CD14-positive monocyte (primary cell): ENCODE data around the gene DPM1. TPM values are rescaled to one million over a fixed set of nuclear protein-coding genes. Genes with fewer than 3 reads are reported as not detected.

ENCODE experiments used
- DNase-seq, 3 donors: peaks; one replicate each; pipeline ENCODE4 v3.0.0-alpha.2; 2011 to 2022
- H2AFZ ChIP-seq: 2 replicates; pipeline ENCODE4 v1.6.0; 2012; ENCODE audit warnings: mild to moderate bottlenecking, low read depth, low read length, inconsistent platforms; ENCODE audit not compliant: insufficient read depth, poor library complexity, severe bottlenecking
- H3K27ac ChIP-seq, 2 donors: 1 replicate in 1 of 2; 2 replicates in 1 of 2; pipeline ENCODE4 v1.5.1; 2012 to 2013; ENCODE audit warnings: low read length in 2 of 2, control low read depth in 1 of 2, inconsistent platforms in 1 of 2, low read depth in 1 of 2, mild to moderate bottlenecking in 1 of 2
- H3K27me3 ChIP-seq, 2 donors: one replicate each; pipeline versions ENCODE4 v1.6.0 to v1.6.1; 2011 to 2013; ENCODE audit warnings: low read length in 2 of 2; ENCODE audit not compliant: control insufficient read depth in 2 of 2, insufficient read depth in 2 of 2
- H3K36me3 ChIP-seq, 2 donors: replicated peaks in 1 of 2; 1 replicate in 1 of 2; 2 replicates in 1 of 2; pipeline versions ENCODE4 v1.5.1 to v1.6.1; 2012 to 2013; ENCODE audit warnings: low read length in 2 of 2, control low read depth in 1 of 2, inconsistent platforms in 1 of 2, mild to moderate bottlenecking in 1 of 2; ENCODE audit not compliant: insufficient read depth in 2 of 2, control insufficient read depth in 1 of 2
- H3K4me1 ChIP-seq, 2 donors: 1 replicate in 1 of 2; 2 replicates in 1 of 2; pipeline versions ENCODE4 v1.5.1 to v1.6.1; 2012 to 2013; ENCODE audit warnings: low read length in 2 of 2, control low read depth in 1 of 2, inconsistent platforms in 1 of 2, mild to moderate bottlenecking in 1 of 2, moderate library complexity in 1 of 2; ENCODE audit not compliant: insufficient read depth in 2 of 2, control insufficient read depth in 1 of 2
- H3K4me2 ChIP-seq: replicated peaks from 2 replicates; pipeline ENCODE3; 2012; ENCODE audit warnings: low read length, moderate library complexity, mild to moderate bottlenecking; ENCODE audit not compliant: poor library complexity, severe bottlenecking; ENCODE audit errors: extremely low read depth
- H3K4me3 ChIP-seq, 3 experiments: fragments of 200-600 bp in 1 of 3; sonication (generic) in 1 of 3; replicated peaks in 1 of 3; 1 replicate in 2 of 3; 2 replicates in 1 of 3; pipeline ENCODE4 v1.5.1; 2011 to 2013; ENCODE audit warnings: low read length in 3 of 3, mild to moderate bottlenecking in 3 of 3, control low read depth in 2 of 3, low read depth in 2 of 3, inconsistent platforms in 1 of 3, moderate library complexity in 1 of 3
- H3K79me2 ChIP-seq: 2 replicates; pipeline ENCODE4 v1.6.0; 2012; ENCODE audit warnings: mild to moderate bottlenecking, control low read depth, inconsistent platforms, low read length, moderate library complexity; ENCODE audit not compliant: insufficient read depth
- H3K9ac ChIP-seq: 2 replicates; pipeline ENCODE4 v1.6.0; 2017; ENCODE audit warnings: low read length, mild to moderate bottlenecking; ENCODE audit not compliant: insufficient read depth, poor library complexity, severe bottlenecking
- H3K9me3 ChIP-seq, 2 donors: replicated peaks in 1 of 2; 1 replicate in 1 of 2; 2 replicates in 1 of 2; pipeline versions ENCODE4 v1.5.1 to v1.6.1; 2012 to 2013; ENCODE audit warnings: low read length in 2 of 2, control low read depth in 1 of 2; ENCODE audit not compliant: control insufficient read depth in 1 of 2, insufficient read depth in 1 of 2
- H4K20me1 ChIP-seq: 2 replicates; pipeline ENCODE4 v1.6.0; 2012; ENCODE audit warnings: mild to moderate bottlenecking, low read length, control low read depth, moderate library complexity; ENCODE audit not compliant: insufficient read depth
- H3K27ac Mint-ChIP-seq, 7 donors: one replicate each; pipeline ENCODE4 v1.8.0; 2020; ENCODE audit warnings: mild to moderate bottlenecking in 7 of 7, mixed read lengths in 7 of 7, moderate library complexity in 6 of 7, inconsistent platforms in 2 of 7
- H3K27me3 Mint-ChIP-seq, 3 donors: one replicate each; pipeline ENCODE4 v1.8.0; 2021 to 2022; ENCODE audit warnings: low read depth in 3 of 3, mild to moderate bottlenecking in 3 of 3, mixed read lengths in 3 of 3, moderate library complexity in 3 of 3, inconsistent platforms in 1 of 3
- H3K36me3 Mint-ChIP-seq, 2 donors: one replicate each; pipeline ENCODE4 v1.8.0; 2020; ENCODE audit warnings: mixed read lengths in 2 of 2, inconsistent platforms in 1 of 2, mild to moderate bottlenecking in 1 of 2
- H3K4me1 Mint-ChIP-seq: one replicate; pipeline ENCODE4 v1.8.0; 2020; ENCODE audit warnings: mild to moderate bottlenecking, mixed read lengths
- H3K4me3 Mint-ChIP-seq, 2 donors: one replicate each; pipeline ENCODE4 v1.8.0; 2020; ENCODE audit warnings: mild to moderate bottlenecking in 2 of 2, mixed read lengths in 2 of 2, moderate library complexity in 1 of 2
- H3K9me3 Mint-ChIP-seq, 7 donors: one replicate each; pipeline ENCODE4 v1.8.0; 2020 to 2022; ENCODE audit warnings: mixed read lengths in 7 of 7, mild to moderate bottlenecking in 6 of 7, moderate library complexity in 6 of 7, inconsistent platforms in 2 of 7
- WGBS: methylation state at CpG from one replicate; pipeline ENCODE4 v1.1.5; 2013; ENCODE audit warnings: missing lambda C conversion rate; ENCODE audit not compliant: insufficient coverage; 5-methylcytosine and 5-hydroxymethylcytosine counted together
- intact Hi-C, 2 donors: fragments of 100-400 bp; cut with micrococcal nuclease; formaldehyde crosslinking; loops; one replicate each; pipeline versions ENCODE4 v1.15.0 to v1.15.1; 2023
- polyA plus RNA-seq, 3 donors: library from polyadenylated mRNA; depleted of rRNA in 1 of 3; unstranded in 2 of 3; stranded (reverse) in 1 of 3; fragments of 300-500 nt in 2 of 3; fragments of >200 nt in 1 of 3; fragmentation: Illumina TruSeq in 2 of 3; gene quantifications; 1 replicate in 2 of 3; 2 replicates in 1 of 3; pipeline ENCODE4 v1.2.3, GENCODE V29; 2012 to 2021
- TF ChIP-seq, protein P1 (sequence below): fragments of 200-600 bp; IDR thresholded peaks from one replicate; pipeline ENCODE4 v1.8.0; 2022; ENCODE audit warnings: antibody characterized with exemption, mild to moderate bottlenecking

DPM1 gene
- polyA plus RNA-seq, 3 donors = 19.1 to 55.1 (median 50.9) TPM

DNA sequence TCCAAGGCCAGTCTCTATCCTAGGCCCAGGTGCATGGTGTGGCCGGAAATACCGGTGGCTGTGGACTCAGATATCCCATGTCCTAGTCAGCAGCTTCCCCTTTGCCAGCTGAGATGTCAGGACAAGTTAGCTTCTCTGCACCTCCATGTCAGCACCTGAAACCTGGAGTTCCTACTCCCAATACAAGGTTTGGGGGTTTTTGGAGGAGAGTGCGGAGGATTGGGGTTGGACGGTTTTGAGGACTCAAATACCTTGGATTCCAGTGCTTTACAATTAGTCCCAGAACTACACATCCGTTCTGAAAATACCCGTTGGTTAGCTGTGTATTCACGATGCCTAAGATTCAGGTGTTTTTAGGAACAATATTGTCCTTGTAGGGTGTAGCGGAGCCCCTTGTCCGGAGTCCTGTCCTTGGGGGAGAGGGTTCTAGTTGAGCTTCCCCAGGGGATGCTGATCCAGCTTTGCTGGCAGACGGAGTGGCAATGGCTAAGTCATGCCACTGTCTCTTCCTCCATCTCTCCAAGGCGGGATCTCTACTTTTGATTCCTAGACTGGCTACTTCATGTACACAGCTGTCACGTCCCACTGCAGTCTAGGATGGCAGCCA lies 72.0 kb downstream of the DPM1 start:
- Mint-ChIP-seq H3K27ac (no peak overlapping the region), H3K27me3 (peaks cover 0 to 4% (median 0%) of the 10 kb centered on the region in 3 donors)

DNA sequence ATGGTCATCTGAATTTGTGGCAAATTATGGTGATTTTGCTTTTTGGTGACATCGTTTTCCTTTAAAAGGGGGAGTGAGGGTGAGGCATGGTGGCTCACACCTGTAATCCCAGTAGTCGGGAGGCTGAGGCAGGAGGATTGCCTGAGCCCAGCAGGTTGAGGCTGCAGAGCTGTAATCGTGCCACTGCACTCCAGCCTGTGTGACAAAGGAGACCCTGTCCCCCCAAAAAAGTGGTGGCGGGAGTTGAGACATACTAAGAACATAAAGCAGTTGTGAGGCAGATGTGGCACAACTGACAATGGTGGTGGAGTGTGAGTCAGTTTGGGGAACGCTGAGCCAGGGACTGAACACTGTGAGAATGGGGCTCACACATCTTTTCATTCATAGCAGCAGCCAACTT lies 72.6 kb downstream of the DPM1 start:
- no peaks in the 10 kb centered on the region for H3K4me1 Mint-ChIP-seq
- Histone ChIP-seq H3K9ac (no peak overlapping the region), H3K36me3 (peaks cover 19 to 35% of the 10 kb centered on the region in 2 donors), H3K27ac (no peak overlapping the region), H3K9me3 (no peaks in the 10 kb centered on the region), H3K4me3 (no peak overlapping the region), H3K4me2 (no peak overlapping the region), H3K27me3 (no peaks in the 10 kb centered on the region), H4K20me1 (peaks cover 27% of the 10 kb centered on the region), H3K4me1 (no peaks in the 10 kb centered on the region), H2AFZ (no peak overlapping the region), H3K79me2 (no peaks in the 10 kb centered on the region)
- no peak overlapping the region for H3K27ac Mint-ChIP-seq
- no peak overlapping the region for H3K4me3 Mint-ChIP-seq
- intact Hi-C loops = no loop called here
- peaks cover 23 to 26% of the 10 kb centered on the region in 2 donors for H3K36me3 Mint-ChIP-seq
- TF ChIP-seq, protein P1, sequence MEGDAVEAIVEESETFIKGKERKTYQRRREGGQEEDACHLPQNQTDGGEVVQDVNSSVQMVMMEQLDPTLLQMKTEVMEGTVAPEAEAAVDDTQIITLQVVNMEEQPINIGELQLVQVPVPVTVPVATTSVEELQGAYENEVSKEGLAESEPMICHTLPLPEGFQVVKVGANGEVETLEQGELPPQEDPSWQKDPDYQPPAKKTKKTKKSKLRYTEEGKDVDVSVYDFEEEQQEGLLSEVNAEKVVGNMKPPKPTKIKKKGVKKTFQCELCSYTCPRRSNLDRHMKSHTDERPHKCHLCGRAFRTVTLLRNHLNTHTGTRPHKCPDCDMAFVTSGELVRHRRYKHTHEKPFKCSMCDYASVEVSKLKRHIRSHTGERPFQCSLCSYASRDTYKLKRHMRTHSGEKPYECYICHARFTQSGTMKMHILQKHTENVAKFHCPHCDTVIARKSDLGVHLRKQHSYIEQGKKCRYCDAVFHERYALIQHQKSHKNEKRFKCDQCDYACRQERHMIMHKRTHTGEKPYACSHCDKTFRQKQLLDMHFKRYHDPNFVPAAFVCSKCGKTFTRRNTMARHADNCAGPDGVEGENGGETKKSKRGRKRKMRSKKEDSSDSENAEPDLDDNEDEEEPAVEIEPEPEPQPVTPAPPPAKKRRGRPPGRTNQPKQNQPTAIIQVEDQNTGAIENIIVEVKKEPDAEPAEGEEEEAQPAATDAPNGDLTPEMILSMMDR = no peak
- H3K9me3 Mint-ChIP-seq = peaks cover 0 to 7% (median 0%) of the 10 kb centered on the region in 7 donors
- DNase-seq = no peak
- H3K27me3 Mint-ChIP-seq = peaks cover 0 to 6% (median 0%) of the 10 kb centered on the region in 3 donors
- 92% methylated on average over 4 of the region's 5 CpGs for WGBS

More for the DNA sequence above, 72.0 kb downstream of the DPM1 start:
- no peaks in the 10 kb centered on the region for H3K4me1 Mint-ChIP-seq
- Histone ChIP-seq H3K27ac (no peak overlapping the region), H3K4me1 (no peaks in the 10 kb centered on the region), H3K4me3 (no peak overlapping the region), H3K79me2 (no peaks in the 10 kb centered on the region), H2AFZ (no peak overlapping the region), H3K9me3 (no peaks in the 10 kb centered on the region), H3K4me2 (no peak overlapping the region), H3K36me3 (peaks cover 23 to 40% of the 10 kb centered on the region in 2 donors), H3K9ac (no peak overlapping the region), H3K27me3 (no peaks in the 10 kb centered on the region), H4K20me1 (peaks cover 31% of the 10 kb centered on the region)
- DNase-seq = no peak
- H3K9me3 Mint-ChIP-seq = peaks cover 0 to 7% (median 0%) of the 10 kb centered on the region in 7 donors
- no peak overlapping the region for H3K4me3 Mint-ChIP-seq
- intact Hi-C loops = no loop called here
- WGBS = 96% methylated on average over 3 of the region's 12 CpGs
- peaks cover 27 to 31% of the 10 kb centered on the region in 2 donors for H3K36me3 Mint-ChIP-seq
- TF ChIP-seq, protein P1 = no peak
